ENCODE measurements around the gene GFER.
"Not testable (repeated sequence)": the region's sequence is repeated elsewhere in the genome, so short reads cannot be mapped to it uniquely, and the experiment has no call there.

The GFER gene

GRCh38 chr16:1958715-1959268 lies 25.2 kb upstream of the GFER start:
- Histone ChIP-seq H3K4me3 (ENCODE audit: low read depth in 1 of 2, low read length in 2 of 2) (peak overlapping the region; percentile 59 to 90), H3K27ac (ENCODE audit: low read length) (no peak overlapping the region), H3K4me1 (ENCODE audit: control insufficient read depth in 1 of 2, insufficient read depth in 2 of 2, low read length in 2 of 2) (peaks cover 5 to 25% of the 10 kb centered on the region in 2 donors)

GRCh38 chr16:1959269-1960039 lies 24.5 kb upstream of the GFER start, which contains the start of gene NDUFB10:
Gene NDUFB10 (plus strand): TSS chr16:1959538. CDS start chr16:1959625, 87 bp downstream.
- peaks cover 3 to 19% of the 10 kb centered on the region in 2 donors for H3K36me3 ChIP-seq (ENCODE audit: control insufficient read depth in 1 of 2, insufficient read depth in 2 of 2, low read length in 2 of 2)
- H3K27ac ChIP-seq (ENCODE audit: low read length): no peak within 1 kb of the TSS
- no peaks in the 10 kb centered on the region for H3K27me3 ChIP-seq (ENCODE audit: low read depth, low read length)
- H3K4me1 ChIP-seq (ENCODE audit: control insufficient read depth in 1 of 2, insufficient read depth in 2 of 2, low read length in 2 of 2): peaks cover 5 to 29% of the 10 kb centered on the region in 2 donors
- peak within 1 kb of the TSS; percentile 59 to 90 for H3K4me3 ChIP-seq (ENCODE audit: low read depth in 1 of 2, low read length in 2 of 2)
- no peaks in the 10 kb centered on the region for H3K9me3 ChIP-seq (ENCODE audit: control insufficient read depth in 1 of 2, low read length in 2 of 2)

More at GRCh38 chr16:1958715-1959268, 25.2 kb upstream of the GFER start:
- H3K27me3 ChIP-seq (ENCODE audit: low read depth, low read length): no peaks in the 10 kb centered on the region
- peaks cover 3 to 19% of the 10 kb centered on the region in 2 donors for H3K36me3 ChIP-seq (ENCODE audit: control insufficient read depth in 1 of 2, insufficient read depth in 2 of 2, low read length in 2 of 2)
- H3K9me3 ChIP-seq (ENCODE audit: control insufficient read depth in 1 of 2, low read length in 2 of 2): no peaks in the 10 kb centered on the region

GRCh38 chr16:1960665-1961630 lies 23.0 kb upstream of the GFER start:
- Histone ChIP-seq H3K4me1 (ENCODE audit: control insufficient read depth in 1 of 2, insufficient read depth in 2 of 2, low read length in 2 of 2) (peaks cover 9 to 36% of the 10 kb centered on the region in 2 donors), H3K27me3 (ENCODE audit: low read depth, low read length) (no peaks in the 10 kb centered on the region), H3K9me3 (ENCODE audit: control insufficient read depth in 1 of 2, low read length in 2 of 2) (no peaks in the 10 kb centered on the region), H3K36me3 (ENCODE audit: control insufficient read depth in 1 of 2, insufficient read depth in 2 of 2, low read length in 2 of 2) (peaks cover 3 to 19% of the 10 kb centered on the region in 2 donors), H3K27ac (ENCODE audit: low read length) (no peak overlapping the region), H3K4me3 (ENCODE audit: low read depth in 1 of 2, low read length in 2 of 2) (peak overlapping the region; percentile 59 to 90)

GRCh38 chr16:1961651-1962067 lies 22.3 kb upstream of the GFER start:
- peaks cover 9 to 37% of the 10 kb centered on the region in 2 donors for H3K4me1 ChIP-seq (ENCODE audit: control insufficient read depth in 1 of 2, insufficient read depth in 2 of 2, low read length in 2 of 2)
- no peaks in the 10 kb centered on the region for H3K9me3 ChIP-seq (ENCODE audit: control insufficient read depth in 1 of 2, low read length in 2 of 2)
- H3K27me3 ChIP-seq (ENCODE audit: low read depth, low read length): no peaks in the 10 kb centered on the region
- peaks cover 3 to 19% of the 10 kb centered on the region in 2 donors for H3K36me3 ChIP-seq (ENCODE audit: control insufficient read depth in 1 of 2, insufficient read depth in 2 of 2, low read length in 2 of 2)
- no peak overlapping the region for H3K4me3 ChIP-seq (ENCODE audit: low read depth in 1 of 2, low read length in 2 of 2)
- H3K27ac ChIP-seq (ENCODE audit: low read length): no peak overlapping the region

- not testable (repeated sequence) for H3K4me3 ChIP-seq (ENCODE audit: low read depth in 1 of 2, low read length in 2 of 2); H3K9me3 ChIP-seq (ENCODE audit: control insufficient read depth in 1 of 2, low read length in 2 of 2); H3K27me3 ChIP-seq (ENCODE audit: low read depth, low read length); H3K27ac ChIP-seq (ENCODE audit: low read length)
- peaks cover 9 to 37% of the 10 kb centered on the region in 2 donors for H3K4me1 ChIP-seq (ENCODE audit: control insufficient read depth in 1 of 2, insufficient read depth in 2 of 2, low read length in 2 of 2)
- peaks cover 3 to 19% of the 10 kb centered on the region in 2 donors for H3K36me3 ChIP-seq (ENCODE audit: control insufficient read depth in 1 of 2, insufficient read depth in 2 of 2, low read length in 2 of 2)
These were observed 21.5 kb upstream of the GFER start for GRCh38 chr16:1962161-1963153.

GRCh38 chr16:1963806-1964505 lies 20.0 kb upstream of the GFER start:
- Histone ChIP-seq H3K4me1 (ENCODE audit: control insufficient read depth in 1 of 2, insufficient read depth in 2 of 2, low read length in 2 of 2) (peaks cover 9 to 33% of the 10 kb centered on the region in 2 donors), H3K4me3 (ENCODE audit: low read depth in 1 of 2, low read length in 2 of 2) (peak overlapping the region; percentile 77 to 80), H3K9me3 (ENCODE audit: control insufficient read depth in 1 of 2, low read length in 2 of 2) (no peaks in the 10 kb centered on the region), H3K27me3 (ENCODE audit: low read depth, low read length) (no peaks in the 10 kb centered on the region), H3K36me3 (ENCODE audit: control insufficient read depth in 1 of 2, insufficient read depth in 2 of 2, low read length in 2 of 2) (peaks cover 3 to 19% of the 10 kb centered on the region in 2 donors), H3K27ac (ENCODE audit: low read length) (peak overlapping the region; percentile 94)

GRCh38 chr16:1964506-1965395 lies 19.2 kb upstream of the GFER start, which contains the start of gene RPS2:
Gene RPS2 (minus strand): TSS chr16:1964826. CDS start chr16:1964625, 201 bp downstream.
- Histone ChIP-seq H3K4me1 (ENCODE audit: control insufficient read depth in 1 of 2, insufficient read depth in 2 of 2, low read length in 2 of 2) (peaks cover 9 to 31% of the 10 kb centered on the region in 2 donors), H3K9me3 (ENCODE audit: control insufficient read depth in 1 of 2, low read length in 2 of 2) (no peaks in the 10 kb centered on the region), H3K4me3 (ENCODE audit: low read depth in 1 of 2, low read length in 2 of 2) (peak within 1 kb of the TSS; percentile 77 to 80), H3K27ac (ENCODE audit: low read length) (peak within 1 kb of the TSS; percentile 94), H3K27me3 (ENCODE audit: low read depth, low read length) (no peaks in the 10 kb centered on the region), H3K36me3 (ENCODE audit: control insufficient read depth in 1 of 2, insufficient read depth in 2 of 2, low read length in 2 of 2) (peaks cover 3 to 19% of the 10 kb centered on the region in 2 donors)

- no peaks in the 10 kb centered on the region for H3K27me3 ChIP-seq (ENCODE audit: low read depth, low read length)
- peak overlapping the region; percentile 77 to 80 for H3K4me3 ChIP-seq (ENCODE audit: low read depth in 1 of 2, low read length in 2 of 2)
- peaks cover 3 to 19% of the 10 kb centered on the region in 2 donors for H3K36me3 ChIP-seq (ENCODE audit: control insufficient read depth in 1 of 2, insufficient read depth in 2 of 2, low read length in 2 of 2)
- no peaks in the 10 kb centered on the region for H3K9me3 ChIP-seq (ENCODE audit: control insufficient read depth in 1 of 2, low read length in 2 of 2)
- peak overlapping the region; percentile 94 for H3K27ac ChIP-seq (ENCODE audit: low read length)
- H3K4me1 ChIP-seq (ENCODE audit: control insufficient read depth in 1 of 2, insufficient read depth in 2 of 2, low read length in 2 of 2): peaks cover 8 to 24% of the 10 kb centered on the region in 2 donors
These were observed 18.5 kb upstream of the GFER start for GRCh38 chr16:1965396-1966001.

- H3K4me1 ChIP-seq (ENCODE audit: control insufficient read depth in 1 of 2, insufficient read depth in 2 of 2, low read length in 2 of 2): peaks cover 5 to 24% of the 10 kb centered on the region in 2 donors
- H3K27me3 ChIP-seq (ENCODE audit: low read depth, low read length): no peaks in the 10 kb centered on the region
- H3K36me3 ChIP-seq (ENCODE audit: control insufficient read depth in 1 of 2, insufficient read depth in 2 of 2, low read length in 2 of 2): peaks cover 3 to 15% of the 10 kb centered on the region in 2 donors
- peak within 1 kb of the TSS; percentile 94 for H3K27ac ChIP-seq (ENCODE audit: low read length)
- peak within 1 kb of the TSS; percentile 77 to 80 for H3K4me3 ChIP-seq (ENCODE audit: low read depth in 1 of 2, low read length in 2 of 2)
- no peaks in the 10 kb centered on the region for H3K9me3 ChIP-seq (ENCODE audit: control insufficient read depth in 1 of 2, low read length in 2 of 2)
These were observed 17.5 kb upstream of the GFER start, which contains the start of gene RNF151 for GRCh38 chr16:1966460-1966859. Gene RNF151 (plus strand): TSS chr16:1966856. CDS start chr16:1966882, 26 bp downstream.
